Adipocyte (in vitro differentiated cells): ENCODE results near the gene FLT3LG.

Experiments used
- DNase-seq: peaks from one replicate; pipeline ENCODE4 v3.0.0-alpha.2; 2015; ENCODE audit warnings: low read depth
- H3K27me3 ChIP-seq: replicated peaks from 2 replicates; pipeline ENCODE4 v1.7.0; 2013; ENCODE audit warnings: mild to moderate bottlenecking, low read length, moderate library complexity; ENCODE audit not compliant: control insufficient read depth, insufficient read depth
- H3K36me3 ChIP-seq: 2 replicates; pipeline ENCODE4 v1.7.0; 2013; ENCODE audit warnings: low read length, mild to moderate bottlenecking, moderate library complexity; ENCODE audit not compliant: control insufficient read depth, insufficient read depth, severe bottlenecking
- H3K4me1 ChIP-seq: 2 replicates; pipeline ENCODE4 v1.7.0; 2013; ENCODE audit warnings: mild to moderate bottlenecking, low read length, moderate library complexity; ENCODE audit not compliant: control insufficient read depth, insufficient read depth
- H3K4me3 ChIP-seq: 2 replicates; pipeline ENCODE4 v1.7.0; 2013; ENCODE audit warnings: mild to moderate bottlenecking, low read length, moderate library complexity
- H3K9ac ChIP-seq: 2 replicates; pipeline ENCODE4 v1.7.0; 2013; ENCODE audit warnings: mild to moderate bottlenecking, low read length, moderate library complexity
- H3K9me3 ChIP-seq: 2 replicates; pipeline ENCODE4 v1.7.0; 2013; ENCODE audit warnings: mild to moderate bottlenecking, low read length, moderate library complexity; ENCODE audit not compliant: control insufficient read depth

The FLT3LG gene

DNA sequence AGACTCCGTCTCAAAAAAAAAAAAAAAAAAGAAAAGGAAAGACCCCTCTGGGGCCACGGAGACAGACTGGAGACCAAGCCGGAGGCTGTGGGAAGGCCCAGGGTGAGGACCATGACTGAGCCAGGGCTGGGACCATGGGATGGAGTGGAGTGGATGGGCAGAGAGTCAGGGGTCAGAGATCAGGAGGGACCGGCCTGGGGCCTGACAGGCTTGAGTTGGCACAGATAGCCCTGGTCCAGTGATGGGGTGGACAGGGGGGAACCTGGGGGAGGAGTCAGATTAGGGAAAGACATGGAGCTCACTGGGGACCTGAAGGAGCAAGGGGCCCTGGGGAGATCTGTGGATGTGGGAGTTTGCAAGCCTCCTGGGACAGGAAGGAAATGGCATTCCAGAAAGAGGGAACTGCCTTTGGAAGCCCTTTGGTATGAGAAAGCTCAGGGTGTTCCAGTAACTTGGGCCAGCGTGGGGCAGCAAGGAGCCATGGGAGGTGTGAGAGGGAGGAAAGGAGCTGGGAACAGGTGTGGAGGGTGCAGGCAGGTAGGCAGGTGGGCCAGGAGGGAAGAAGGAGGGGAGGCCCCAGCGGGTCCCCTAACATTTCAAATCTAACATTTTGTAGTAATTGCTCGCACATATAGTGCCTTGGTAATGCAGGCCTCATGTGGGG lies 7.1 kb downstream of the FLT3LG start:
- Histone ChIP-seq H3K27me3 (no peaks in the 10 kb centered on the region), H3K9ac (no peak overlapping the region), H3K4me3 (no peak overlapping the region), H3K36me3 (no peaks in the 10 kb centered on the region), H3K9me3 (no peaks in the 10 kb centered on the region), H3K4me1 (no peaks in the 10 kb centered on the region)
- DNase-seq = no peak

DNA sequence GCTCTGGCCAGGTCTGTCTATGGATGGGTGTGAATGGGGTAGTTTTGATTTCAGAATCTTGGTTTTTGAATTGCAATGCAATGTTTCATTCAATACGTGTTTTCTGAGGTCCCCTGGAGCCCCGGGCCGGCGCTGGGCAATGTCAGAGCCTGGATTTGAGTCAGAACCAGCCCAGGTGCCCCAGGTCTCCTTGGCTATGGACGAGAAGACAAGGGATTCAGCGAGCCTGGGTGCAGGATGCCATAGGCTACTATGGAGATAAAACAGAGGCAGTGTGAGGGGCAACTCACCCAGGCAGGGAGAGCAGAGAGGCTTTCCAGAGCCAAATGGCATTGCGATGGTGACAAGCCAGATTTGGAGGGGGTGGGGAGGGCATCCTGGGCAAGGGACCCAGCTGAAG lies 12.2 kb downstream of the FLT3LG start:
- Histone ChIP-seq H3K36me3 (peaks cover 21% of the 10 kb centered on the region), H3K9me3 (no peaks in the 10 kb centered on the region), H3K4me1 (peaks cover 19% of the 10 kb centered on the region), H3K4me3 (no peak overlapping the region), H3K27me3 (no peaks in the 10 kb centered on the region), H3K9ac (no peak overlapping the region)
- no peak for DNase-seq

DNA sequence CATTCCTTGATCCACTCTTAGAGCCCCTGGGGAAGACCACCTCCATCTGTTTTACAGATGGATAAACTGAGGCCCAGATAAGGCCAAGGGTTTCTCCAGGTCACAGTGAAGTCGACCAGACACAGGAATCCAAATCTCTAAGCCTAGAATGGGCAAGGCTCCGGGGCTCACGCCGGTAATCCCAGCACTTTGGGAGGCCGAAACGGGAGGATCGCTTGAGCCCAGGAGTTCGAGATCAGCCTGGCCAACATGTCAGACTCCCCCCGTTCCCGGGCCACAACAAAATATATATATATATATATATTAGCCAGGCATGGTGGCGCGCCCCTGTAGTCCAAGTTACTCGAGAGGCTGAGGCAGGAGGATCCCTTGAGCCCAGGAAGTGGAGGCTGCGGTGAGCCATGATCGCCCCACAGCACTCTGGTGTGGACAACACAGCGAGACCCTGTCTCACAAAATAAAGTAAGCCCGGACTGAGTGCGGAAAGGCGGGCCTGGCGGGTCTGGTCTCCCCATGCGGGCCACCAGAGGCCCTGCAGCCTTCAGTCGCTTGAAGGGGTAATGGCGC lies 12.8 kb downstream of the FLT3LG start:
- DNase-seq = no peak
- Histone ChIP-seq H3K36me3 (peaks cover 27% of the 10 kb centered on the region), H3K4me3 (peak overlapping the region; percentile 58), H3K4me1 (peaks cover 19% of the 10 kb centered on the region), H3K27me3 (no peaks in the 10 kb centered on the region), H3K9ac (peak overlapping the region; percentile 70), H3K9me3 (no peaks in the 10 kb centered on the region)

DNA sequence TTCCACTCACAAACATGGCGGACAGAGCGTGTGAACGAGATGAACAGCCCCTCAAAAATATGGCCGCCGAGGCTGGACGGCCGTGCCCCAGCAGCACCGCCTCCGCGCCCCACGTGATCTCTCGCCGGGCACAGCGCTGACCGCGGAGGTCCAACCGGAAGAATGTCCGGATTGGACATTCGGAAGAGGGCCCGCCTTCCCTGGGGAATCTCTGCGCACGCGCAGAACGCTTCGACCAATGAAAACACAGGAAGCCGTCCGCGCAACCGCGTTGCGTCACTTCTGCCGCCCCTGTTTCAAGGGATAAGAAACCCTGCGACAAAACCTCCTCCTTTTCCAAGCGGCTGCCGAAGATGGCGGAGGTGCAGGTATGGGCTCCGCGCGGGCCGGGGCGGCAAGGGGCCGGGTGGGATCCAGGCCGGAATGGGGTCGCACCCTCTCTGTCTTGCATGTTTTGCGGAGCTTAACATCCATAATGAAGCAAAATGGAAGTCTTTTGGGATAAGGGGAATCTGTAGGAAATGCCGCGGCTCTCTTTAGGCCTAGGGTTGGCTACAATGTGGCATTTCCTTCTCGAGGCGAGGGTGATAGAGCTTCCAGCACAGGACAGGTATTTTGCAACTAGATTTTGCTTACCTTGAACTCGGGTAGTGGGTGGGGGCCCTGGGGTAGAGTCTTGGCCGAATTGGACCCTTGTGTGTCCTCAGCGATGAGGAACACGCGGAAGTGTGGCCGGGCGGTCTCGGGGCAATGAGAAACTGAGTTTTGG lies 13.4 kb downstream of the FLT3LG start, which contains the start of gene RPL13A:
RPL13A (plus strand) TSS at position 332 of the 769 bp plus-strand sequence; CDS start at position 354, 22 bp downstream.
- Histone ChIP-seq H3K4me1 (peaks cover 19% of the 10 kb centered on the region), H3K36me3 (peaks cover 34% of the 10 kb centered on the region), H3K27me3 (no peaks in the 10 kb centered on the region), H3K9ac (peak within 1 kb of the TSS; percentile 100), H3K4me3 (peak within 1 kb of the TSS; percentile 99), H3K9me3 (no peaks in the 10 kb centered on the region)
- peak; percentile 99 for DNase-seq

DNA sequence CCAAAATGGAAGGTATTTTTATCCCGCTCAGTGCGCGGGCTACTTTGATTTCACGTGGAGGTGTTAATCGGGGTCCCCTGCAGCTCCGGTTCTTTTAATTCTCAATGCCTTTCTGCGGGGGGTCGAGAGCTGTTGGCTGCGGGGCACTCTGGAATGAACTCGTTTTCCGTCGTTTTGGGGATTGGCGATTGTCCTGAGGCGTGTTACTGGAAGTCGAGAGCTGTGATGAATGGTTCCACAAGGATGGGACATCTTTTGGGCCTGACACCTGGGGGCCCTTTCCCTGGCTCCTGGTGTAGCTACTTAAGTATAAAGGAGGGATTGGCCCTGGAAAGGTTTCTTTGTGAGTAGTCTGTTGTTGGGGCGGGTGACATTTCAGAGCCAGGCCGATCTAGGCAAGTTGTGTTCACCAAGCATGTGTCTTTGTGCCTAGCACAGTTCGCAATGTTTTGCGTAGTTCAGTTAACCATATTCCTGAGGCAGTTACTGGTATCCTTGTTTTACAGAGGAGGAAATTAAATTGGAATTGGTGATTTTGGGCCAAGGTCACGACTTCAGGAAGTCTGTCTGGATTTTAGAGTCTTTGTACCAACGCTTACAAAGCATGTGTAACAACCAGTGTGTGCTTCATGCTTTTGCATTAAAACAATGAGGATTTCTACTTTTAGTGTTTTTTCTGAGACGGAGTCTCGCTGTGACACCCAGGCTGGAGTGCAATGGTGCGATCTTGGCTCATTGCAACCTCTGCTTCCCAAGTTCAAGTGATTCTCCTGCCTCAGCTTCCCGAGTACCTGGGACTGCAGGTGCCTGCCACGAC lies 14.2 kb downstream of the FLT3LG start:
- Histone ChIP-seq H3K9me3 (no peaks in the 10 kb centered on the region), H3K4me3 (peak overlapping the region; percentile 99), H3K36me3 (peaks cover 42% of the 10 kb centered on the region), H3K4me1 (peaks cover 19% of the 10 kb centered on the region), H3K27me3 (no peaks in the 10 kb centered on the region), H3K9ac (peak overlapping the region; percentile 100)
- peak; percentile 31 for DNase-seq

DNA sequence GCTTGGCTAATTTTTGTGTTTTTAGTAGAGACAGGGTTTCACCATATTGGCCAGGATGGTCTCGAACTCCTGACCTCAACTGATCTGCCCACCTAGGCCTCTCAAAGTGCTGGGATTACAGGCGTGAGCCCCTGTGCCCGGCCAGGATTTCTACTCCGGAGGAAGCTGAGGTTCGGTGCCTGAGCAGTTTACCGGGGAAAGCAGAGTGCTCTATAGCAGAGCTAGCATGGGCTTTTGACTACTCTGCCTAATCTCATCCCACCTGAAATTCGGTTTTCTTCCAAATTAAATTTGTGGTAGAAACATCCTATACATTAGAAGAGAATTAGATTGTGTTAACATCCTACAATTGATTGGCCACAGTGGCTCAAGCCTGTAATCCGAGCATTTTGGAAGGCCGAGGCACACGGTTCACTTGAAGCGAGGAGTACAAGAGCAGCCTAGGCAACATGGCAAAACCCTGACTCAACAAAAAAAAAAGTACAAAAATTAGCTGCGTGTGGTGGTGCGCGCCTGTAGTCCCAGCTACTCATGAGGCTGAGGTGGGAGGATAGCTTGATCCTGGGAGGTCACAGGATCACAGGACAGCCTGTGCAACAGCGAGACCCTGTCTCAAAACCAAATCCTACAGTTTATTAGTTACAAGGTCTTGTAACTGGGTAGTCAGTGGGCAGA lies 15.0 kb downstream of the FLT3LG start:
- H3K36me3 ChIP-seq = peaks cover 43% of the 10 kb centered on the region
- peak overlapping the region; percentile 100 for H3K9ac ChIP-seq
- no peaks in the 10 kb centered on the region for H3K27me3 ChIP-seq
- H3K9me3 ChIP-seq = no peaks in the 10 kb centered on the region
- H3K4me1 ChIP-seq = peaks cover 19% of the 10 kb centered on the region
- peak overlapping the region; percentile 99 for H3K4me3 ChIP-seq
- peak; percentile 38 for DNase-seq

DNA sequence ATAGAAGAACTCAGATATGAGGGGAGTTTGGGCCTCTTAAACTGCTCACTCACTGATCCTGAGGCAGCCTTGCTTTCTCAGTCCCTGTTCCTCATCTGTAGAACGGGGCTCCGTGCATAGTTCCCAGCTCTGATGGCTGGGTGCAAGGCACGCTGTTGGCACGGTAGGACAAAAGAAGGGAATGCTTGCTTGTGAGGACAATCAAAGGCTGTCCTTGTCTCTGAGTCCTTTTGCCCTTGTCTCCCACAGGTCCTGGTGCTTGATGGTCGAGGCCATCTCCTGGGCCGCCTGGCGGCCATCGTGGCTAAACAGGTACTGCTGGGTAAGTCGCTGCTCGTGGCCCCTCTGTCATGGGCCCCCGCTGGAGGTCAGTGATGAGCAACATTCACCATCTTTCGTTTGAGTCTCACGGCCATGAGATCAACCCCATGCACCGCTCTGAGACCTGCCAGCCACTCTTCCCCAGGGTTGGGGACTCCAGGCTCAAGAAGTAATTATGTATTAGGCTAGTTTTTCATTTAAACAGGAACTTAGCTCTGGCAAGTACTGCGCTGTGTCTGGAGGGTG lies 15.7 kb downstream of the FLT3LG start:
- DNase-seq = no peak
- peaks cover 43% of the 10 kb centered on the region for H3K36me3 ChIP-seq
- no peaks in the 10 kb centered on the region for H3K27me3 ChIP-seq
- H3K4me3 ChIP-seq = peak overlapping the region; percentile 99
- peak overlapping the region; percentile 100 for H3K9ac ChIP-seq
- H3K4me1 ChIP-seq = peaks cover 19% of the 10 kb centered on the region
- no peaks in the 10 kb centered on the region for H3K9me3 ChIP-seq

DNA sequence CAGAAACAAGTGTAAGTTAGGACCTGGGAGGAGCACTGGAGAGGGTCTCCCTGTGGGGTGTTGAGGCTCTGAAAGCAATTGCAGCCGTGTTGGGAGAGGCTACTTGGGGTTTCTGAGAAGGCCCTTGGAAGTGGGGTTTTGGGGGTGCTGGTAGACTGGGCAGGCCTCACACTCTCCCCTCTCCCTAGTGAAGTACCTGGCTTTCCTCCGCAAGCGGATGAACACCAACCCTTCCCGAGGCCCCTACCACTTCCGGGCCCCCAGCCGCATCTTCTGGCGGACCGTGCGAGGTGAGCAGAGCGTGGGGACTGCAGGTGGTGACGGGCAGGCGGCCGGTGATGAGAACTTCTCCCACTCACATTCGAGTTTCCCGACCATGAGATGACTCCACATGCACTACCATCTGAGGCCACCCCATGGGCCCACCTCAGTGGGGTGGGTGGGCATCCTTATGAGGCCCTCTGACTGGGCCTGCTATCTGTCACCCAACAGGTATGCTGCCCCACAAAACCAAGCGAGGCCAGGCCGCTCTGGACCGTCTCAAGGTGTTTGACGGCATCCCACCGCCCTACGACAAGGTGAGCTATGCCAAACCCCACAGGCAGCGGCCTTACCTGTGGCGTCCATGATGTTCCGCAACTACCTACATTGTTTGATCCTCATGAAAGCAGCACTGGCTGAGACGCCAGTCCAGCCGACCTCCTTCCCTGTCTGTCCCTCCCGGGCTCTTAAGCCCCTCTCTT lies 16.4 kb downstream of the FLT3LG start:
- H3K4me3 ChIP-seq = peak overlapping the region; percentile 99
- H3K27me3 ChIP-seq = no peaks in the 10 kb centered on the region
- no peak for DNase-seq
- peaks cover 43% of the 10 kb centered on the region for H3K36me3 ChIP-seq
- no peaks in the 10 kb centered on the region for H3K9me3 ChIP-seq
- H3K9ac ChIP-seq = peak overlapping the region; percentile 100
- peaks cover 19% of the 10 kb centered on the region for H3K4me1 ChIP-seq

DNA sequence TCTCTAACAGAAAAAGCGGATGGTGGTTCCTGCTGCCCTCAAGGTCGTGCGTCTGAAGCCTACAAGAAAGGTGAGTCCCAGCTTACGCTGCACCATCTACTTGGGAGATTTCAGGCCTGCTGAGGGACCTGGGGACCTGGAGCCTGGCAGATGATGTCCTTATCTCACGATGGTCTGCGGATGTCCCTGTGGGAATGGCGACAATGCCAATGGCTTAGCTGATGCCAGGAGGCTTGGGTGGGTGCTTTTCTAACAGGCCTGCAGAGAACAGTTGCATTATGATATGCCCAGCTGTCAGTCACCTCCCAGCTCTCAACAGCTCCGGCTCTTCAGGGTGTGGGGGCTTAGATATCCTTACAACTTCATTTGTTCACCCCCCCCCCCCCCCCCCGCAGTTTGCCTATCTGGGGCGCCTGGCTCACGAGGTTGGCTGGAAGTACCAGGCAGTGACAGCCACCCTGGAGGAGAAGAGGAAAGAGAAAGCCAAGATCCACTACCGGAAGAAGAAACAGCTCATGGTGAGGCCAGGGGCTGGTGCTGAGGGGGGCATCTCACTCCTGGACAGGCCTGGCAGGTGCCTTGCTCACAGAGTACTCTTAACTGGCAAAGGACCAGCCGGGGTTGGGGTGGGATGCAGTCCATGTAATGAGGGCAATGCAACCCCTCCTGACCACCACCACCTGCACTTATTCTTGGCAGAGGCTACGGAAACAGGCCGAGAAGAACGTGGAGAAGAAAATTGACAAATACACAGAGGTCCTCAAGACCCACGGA lies 17.2 kb downstream of the FLT3LG start:
- no peak for DNase-seq
- Histone ChIP-seq H3K27me3 (no peaks in the 10 kb centered on the region), H3K9me3 (no peaks in the 10 kb centered on the region), H3K4me3 (peak overlapping the region; percentile 99), H3K36me3 (peaks cover 43% of the 10 kb centered on the region), H3K4me1 (peaks cover 19% of the 10 kb centered on the region), H3K9ac (peak overlapping the region; percentile 100)
